NB4 (cell line): Measurements from ENCODE around the gene HIGD1A.

Experiments
- POLR2A ChIP-seq: IDR thresholded peaks from 2 replicates; pipeline ENCODE4 v1.6.1; 2011; ENCODE audit warnings: mild to moderate bottlenecking; ENCODE audit not compliant: insufficient read length; ENCODE audit errors: extremely low read depth
- TF ChIP-seq, protein P1 (sequence below): IDR thresholded peaks from one replicate; pipeline ENCODE4 v1.5.1; 2012; ENCODE audit warnings: low read depth, low read length

DNA sequence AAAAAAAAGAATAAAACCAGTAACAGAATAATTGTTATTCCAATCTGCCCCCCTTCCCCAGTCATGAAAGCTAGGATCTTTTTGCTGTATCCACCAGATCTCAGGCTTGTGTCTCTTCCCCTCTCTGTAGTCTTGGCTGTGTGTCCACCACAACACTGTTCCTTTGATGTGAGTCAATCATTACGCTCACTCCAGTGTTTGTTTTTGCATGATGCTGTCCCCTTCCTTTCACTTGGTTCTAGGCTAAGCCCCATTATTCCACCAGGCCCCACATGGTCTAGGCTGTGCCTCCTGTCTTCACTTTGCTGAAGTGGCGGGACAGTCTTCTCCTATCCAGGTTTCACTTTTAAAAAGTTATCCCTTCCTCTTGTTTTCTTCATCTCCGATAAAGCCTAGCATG, 18.5 kb upstream of the HIGD1A start:
- TF ChIP-seq POLR2A: no peak
- TF ChIP-seq, protein P1, sequence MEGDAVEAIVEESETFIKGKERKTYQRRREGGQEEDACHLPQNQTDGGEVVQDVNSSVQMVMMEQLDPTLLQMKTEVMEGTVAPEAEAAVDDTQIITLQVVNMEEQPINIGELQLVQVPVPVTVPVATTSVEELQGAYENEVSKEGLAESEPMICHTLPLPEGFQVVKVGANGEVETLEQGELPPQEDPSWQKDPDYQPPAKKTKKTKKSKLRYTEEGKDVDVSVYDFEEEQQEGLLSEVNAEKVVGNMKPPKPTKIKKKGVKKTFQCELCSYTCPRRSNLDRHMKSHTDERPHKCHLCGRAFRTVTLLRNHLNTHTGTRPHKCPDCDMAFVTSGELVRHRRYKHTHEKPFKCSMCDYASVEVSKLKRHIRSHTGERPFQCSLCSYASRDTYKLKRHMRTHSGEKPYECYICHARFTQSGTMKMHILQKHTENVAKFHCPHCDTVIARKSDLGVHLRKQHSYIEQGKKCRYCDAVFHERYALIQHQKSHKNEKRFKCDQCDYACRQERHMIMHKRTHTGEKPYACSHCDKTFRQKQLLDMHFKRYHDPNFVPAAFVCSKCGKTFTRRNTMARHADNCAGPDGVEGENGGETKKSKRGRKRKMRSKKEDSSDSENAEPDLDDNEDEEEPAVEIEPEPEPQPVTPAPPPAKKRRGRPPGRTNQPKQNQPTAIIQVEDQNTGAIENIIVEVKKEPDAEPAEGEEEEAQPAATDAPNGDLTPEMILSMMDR: no peak
